Fibroblast of mammary gland (primary cell): Measurements from ENCODE around the gene EDDM13.
A peak's percentile ranks its signal among the peaks of the same experiment; 100 is the strongest.
"Not testable (repeated sequence)": the region's sequence is repeated elsewhere in the genome, so short reads cannot be mapped to it uniquely, and the experiment has no call there.

Experiments
- DNase-seq: peaks from one replicate; pipeline ENCODE4 v3.0.0-alpha.2; 2010; ENCODE audit warnings: low read depth
- H3K4me3 ChIP-seq: 2 replicates; pipeline ENCODE4 v1.5.1; 2011; ENCODE audit warnings: low read depth, mild to moderate bottlenecking, low read length, moderate library complexity; ENCODE audit not compliant: control insufficient read depth
- CTCF ChIP-seq: conservative IDR thresholded peaks from 2 replicates; pipeline ENCODE4 v1.5.1; 2011; ENCODE audit warnings: low read depth, low read length, inconsistent platforms; ENCODE audit not compliant: control insufficient read depth, insufficient read depth

EDDM13 gene

GRCh38 chr19:56304243-56304642 is 31.7 kb downstream of the EDDM13 start:
- no peak for TF ChIP-seq CTCF
- H3K4me3 ChIP-seq: no peak overlapping the region
- DNase-seq: no peak

- no peak overlapping the region for H3K4me3 ChIP-seq
- DNase-seq: no peak
- TF ChIP-seq CTCF: no peak
Observed at GRCh38 chr19:56306016-56306415, 33.5 kb downstream of the EDDM13 start.

GRCh38 chr19:56307062-56307461 is 34.5 kb downstream of the EDDM13 start:
- not testable (repeated sequence) for H3K4me3 ChIP-seq, DNase-seq

DNA sequence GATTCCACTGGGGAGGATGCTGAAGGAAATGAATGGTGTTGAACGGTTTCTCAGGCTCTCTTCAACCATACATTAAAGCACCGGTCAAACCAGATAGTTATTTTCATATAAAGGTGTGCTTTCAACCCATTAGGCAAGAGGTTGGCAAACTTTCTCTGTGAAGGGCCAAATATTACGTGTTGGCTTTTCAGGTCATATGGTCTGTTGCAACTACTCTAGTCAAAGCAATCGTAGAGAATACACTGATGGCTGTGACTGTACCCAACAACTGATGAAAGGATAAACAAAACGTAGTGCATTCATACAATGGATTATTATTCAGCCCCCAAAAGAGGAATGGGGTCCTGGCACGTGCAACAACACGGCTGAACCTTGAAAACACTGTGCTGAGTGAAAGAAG is 36.2 kb downstream of the EDDM13 start:
- no peak for TF ChIP-seq CTCF
- no peak for DNase-seq
- H3K4me3 ChIP-seq: no peak overlapping the region

- peak; percentile 41 for DNase-seq
- TF ChIP-seq CTCF: peak; percentile 79
- H3K4me3 ChIP-seq: no peak overlapping the region
Observed at GRCh38 chr19:56309511-56310185, 37.1 kb downstream of the EDDM13 start.

DNA sequence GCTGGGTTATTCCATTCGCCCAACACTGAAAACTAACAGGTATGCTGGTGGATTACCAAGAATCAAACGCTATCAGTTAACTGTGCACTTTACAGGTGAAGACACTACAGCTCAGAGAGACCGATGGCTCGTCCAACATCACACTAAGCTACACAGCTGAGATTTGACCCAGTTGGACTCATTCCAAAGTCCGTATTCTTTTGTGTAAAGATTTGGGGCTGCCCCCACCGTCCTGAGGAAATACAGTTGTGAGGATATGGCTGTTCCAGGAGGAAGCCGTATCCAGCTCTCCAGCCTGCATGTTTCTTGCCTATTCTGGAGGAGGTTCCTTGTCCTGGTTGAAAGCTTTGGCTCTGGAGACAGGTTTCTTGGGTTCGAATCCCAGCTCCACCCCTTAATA is 37.9 kb downstream of the EDDM13 start:
- no peak overlapping the region for H3K4me3 ChIP-seq
- no peak for TF ChIP-seq CTCF
- DNase-seq: no peak

- H3K4me3 ChIP-seq: no peak overlapping the region
- no peak for DNase-seq
- TF ChIP-seq CTCF: no peak
Observed at GRCh38 chr19:56312342-56312741, 39.8 kb downstream of the EDDM13 start.
